Measurements from ENCODE around the gene DNAAF3.

- TF ChIP-seq CTCF (optimal IDR thresholded peaks at IDR 0.05 in 1 of 3, IDR thresholded peaks at IDR 0.05 in 1 of 3, conservative IDR thresholded peaks at IDR 0.05 in 1 of 3; ENCODE audit: extremely low read depth in 1 of 3, insufficient read depth in 2 of 3, low read length in 3 of 3) (no peak), EZH2 (IDR thresholded peaks at IDR 0.05; ENCODE audit: low read length) (no peak)
These were observed 47.1 kb upstream of the DNAAF3 start for GRCh38 chr19:55213547-55213946.
